ENCODE data around the gene ZSCAN12. TPM values are rescaled to one million over a fixed set of nuclear protein-coding genes. Genes with fewer than 3 reads are reported as not detected.

The ZSCAN12 gene
- total and polyA plus RNA-seq, 12 donors = 1.2 to 3.5 (median 2.6) TPM

DNA sequence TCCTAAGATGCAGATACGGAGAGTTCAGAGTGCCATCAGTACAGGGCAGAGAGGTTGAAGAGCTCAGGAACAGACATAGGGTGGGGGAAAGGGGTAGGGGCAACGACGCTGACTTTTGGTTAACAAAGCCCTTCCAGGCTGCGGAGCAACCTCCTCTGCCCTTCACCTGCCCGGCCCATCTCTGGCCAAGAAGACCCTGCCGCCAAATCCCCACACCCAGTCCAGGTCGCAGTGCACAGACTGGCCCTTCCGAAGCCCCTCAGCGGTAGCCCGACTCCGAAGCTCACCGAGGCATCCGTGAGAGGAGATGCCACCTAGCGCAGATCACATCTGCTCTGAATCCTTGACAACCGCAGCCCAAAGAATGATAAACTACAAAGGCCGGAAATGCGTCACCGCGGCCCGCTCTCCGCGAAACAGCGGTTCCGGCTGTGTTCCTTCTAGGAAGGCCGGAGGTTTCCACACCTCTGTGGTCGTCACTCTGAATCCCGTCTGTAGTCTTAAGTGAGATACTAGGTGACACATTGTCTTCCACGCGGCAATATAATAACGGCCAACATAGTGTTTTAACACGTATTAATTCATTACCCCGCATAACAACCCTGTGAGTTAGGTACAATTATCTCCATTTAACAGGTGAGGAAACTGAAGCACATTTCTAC lies 43.7 kb upstream of the ZSCAN12 start, which contains the start of gene ZSCAN23:
TSS of gene ZSCAN23 (minus strand) at position 380 of the 662 bp plus-strand sequence. CDS start 7,225 bp downstream, outside the sequence.
- TF ChIP-seq CTCF (IDR thresholded peaks at IDR 0.05) = no peak
- no peaks in the 10 kb centered on the region for H3K9me3 ChIP-seq
- WGBS, 2 donors = 0 to 1% methylated on average over 32 of the region's 32 CpGs
- DNase-seq (peak; percentile 71 to 77), ATAC-seq (peak; percentile 88 to 99 (median 96))
- H3K4me3 ChIP-seq = peak within 1 kb of the TSS; percentile 48 to 93 (median 72)
- H3K27ac ChIP-seq = peak within 1 kb of the TSS in 8 of 10 donors; percentile 43 to 75 (median 62)
- H3K36me3 ChIP-seq = no peaks in the 10 kb centered on the region
- H3K4me1 ChIP-seq = peaks cover 0 to 17% (median 10%) of the 10 kb centered on the region in 9 donors
- intact Hi-C loops (cut with DNase I) = no loop called here
- H3K27me3 ChIP-seq = peaks cover 0 to 44% (median 24%) of the 10 kb centered on the region in 7 donors

DNA sequence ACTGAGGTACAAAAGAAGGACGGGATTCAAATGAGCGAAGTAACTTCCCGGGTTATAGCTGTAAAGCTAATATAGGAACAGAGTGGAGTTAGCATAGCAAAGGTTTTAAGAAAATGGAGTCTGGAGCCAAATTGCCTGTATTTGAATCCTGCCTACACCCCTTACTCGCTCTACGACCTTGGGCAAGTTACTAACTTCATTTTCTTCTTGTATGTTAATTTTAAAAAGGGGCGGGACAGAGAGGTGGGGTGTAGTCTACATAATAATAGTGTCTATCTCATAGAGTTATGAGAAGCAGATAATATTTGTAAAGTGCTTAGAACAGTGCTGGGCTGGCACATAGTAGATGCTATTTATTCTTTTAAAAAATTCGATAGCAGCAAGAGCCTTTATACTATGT lies 43.0 kb upstream of the ZSCAN12 start:
- Histone ChIP-seq H3K27me3 (peaks cover 0 to 37% (median 21%) of the 10 kb centered on the region in 7 donors), H3K4me1 (peaks cover 0 to 17% (median 10%) of the 10 kb centered on the region in 9 donors), H3K9me3 (no peaks in the 10 kb centered on the region), H3K36me3 (no peaks in the 10 kb centered on the region), H3K27ac (peak overlapping the region in 5 of 10 donors; percentile 43 to 75 (median 68)), H3K4me3 (peak overlapping the region; percentile 48 to 93 (median 72))
- DNase-seq = no peak
- 52 to 60% methylated on average over 7 of the region's 7 CpGs for WGBS, 2 donors
- peak in 5 of 8 donors; percentile 15 to 24 (median 22) for ATAC-seq
- TF ChIP-seq CTCF (IDR thresholded peaks at IDR 0.05) = no peak
- intact Hi-C loops (cut with DNase I) = no loop called here

DNA sequence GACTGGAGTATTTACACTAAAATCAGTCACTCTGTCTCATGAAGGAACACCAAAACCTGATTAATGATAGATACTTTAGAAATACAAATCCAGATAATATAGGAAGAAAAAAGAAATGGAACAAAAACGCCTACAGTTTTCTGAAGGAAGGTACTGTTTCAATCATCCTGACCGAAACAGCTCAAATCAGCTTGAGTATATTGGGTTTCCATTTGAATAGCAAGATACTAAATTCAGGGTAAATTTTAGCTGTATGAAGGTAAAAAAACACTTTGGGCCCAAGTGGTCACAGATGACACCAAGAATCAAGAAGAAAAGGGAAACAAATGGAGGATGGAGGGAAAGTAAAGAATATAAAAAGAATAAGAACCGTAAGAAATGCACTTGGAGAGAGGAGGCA lies 36.9 kb upstream of the ZSCAN12 start:
- intact Hi-C loops (cut with DNase I) = no loop called here
- DNase-seq (no peak), ATAC-seq (no peak)
- H3K36me3 ChIP-seq = peaks cover 0 to 38% (median 0%) of the 10 kb centered on the region in 9 donors
- no peaks in the 10 kb centered on the region for H3K27me3 ChIP-seq
- no peak overlapping the region for H3K27ac ChIP-seq
- no peak for TF ChIP-seq CTCF (IDR thresholded peaks at IDR 0.05)
- no peaks in the 10 kb centered on the region for H3K9me3 ChIP-seq
- H3K4me3 ChIP-seq = no peak overlapping the region
- 80 to 97% methylated on average over 3 of the region's 3 CpGs for WGBS, 2 donors
- no peaks in the 10 kb centered on the region for H3K4me1 ChIP-seq

DNA sequence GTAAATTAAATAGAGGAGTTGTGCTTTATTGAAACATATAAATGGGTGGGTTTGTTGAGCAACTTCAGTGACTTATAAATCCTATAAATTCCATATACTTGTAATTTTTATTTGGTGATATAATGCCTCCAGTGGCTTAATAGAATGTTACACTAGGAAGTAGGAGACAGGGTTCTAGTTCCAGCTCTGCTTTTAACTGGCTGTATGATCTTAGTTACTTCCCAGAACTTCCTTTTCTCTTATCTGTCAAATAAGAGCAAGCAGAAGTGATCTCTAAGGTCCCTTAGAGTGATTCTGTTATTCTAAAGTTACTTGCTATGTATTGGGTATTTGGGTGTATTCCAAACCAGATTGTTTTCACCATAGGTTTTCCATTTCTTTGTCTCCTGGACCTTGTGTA lies 33.6 kb upstream of the ZSCAN12 start:
- no peak for DNase-seq
- no peak for TF ChIP-seq CTCF (IDR thresholded peaks at IDR 0.05)
- no peaks in the 10 kb centered on the region for H3K4me1 ChIP-seq
- H3K27me3 ChIP-seq = no peaks in the 10 kb centered on the region
- peaks cover 0 to 49% (median 0%) of the 10 kb centered on the region in 9 donors for H3K36me3 ChIP-seq
- H3K4me3 ChIP-seq = no peak overlapping the region
- no peaks in the 10 kb centered on the region for H3K9me3 ChIP-seq
- H3K27ac ChIP-seq = no peak overlapping the region
- no peak for ATAC-seq
- intact Hi-C loops (cut with DNase I) = no loop called here
